GM12873 (cell line): ENCODE measurements around the gene MED12.

ENCODE experiments used
- TF ChIP-seq, protein P1 (sequence below): IDR thresholded peaks from 2 replicates; pipeline ENCODE4 v1.5.1; 2012; ENCODE audit warnings: low read depth, mild to moderate bottlenecking, moderate library complexity, low read length, control low read depth; ENCODE audit not compliant: insufficient read depth; ENCODE audit errors: missing control alignments

Gene MED12

DNA sequence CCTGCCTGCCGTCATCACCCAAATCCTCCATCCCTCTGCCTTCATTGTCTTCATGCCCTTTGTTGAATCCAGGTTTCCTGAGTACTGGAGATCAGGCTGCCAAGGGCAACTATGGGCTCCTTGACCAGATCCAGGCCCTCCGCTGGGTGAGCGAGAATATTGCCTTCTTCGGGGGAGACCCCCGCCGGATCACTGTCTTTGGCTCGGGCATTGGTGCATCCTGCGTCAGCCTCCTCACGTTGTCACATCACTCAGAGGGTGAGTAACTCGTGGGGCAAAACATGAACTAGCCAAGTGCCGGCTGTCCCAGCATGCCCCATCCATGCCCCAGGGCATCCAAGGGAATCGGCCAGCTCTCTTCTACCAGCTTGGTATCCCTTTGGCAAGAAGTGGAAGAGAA, 45.7 kb downstream of the MED12 start:
- TF ChIP-seq, protein P1, sequence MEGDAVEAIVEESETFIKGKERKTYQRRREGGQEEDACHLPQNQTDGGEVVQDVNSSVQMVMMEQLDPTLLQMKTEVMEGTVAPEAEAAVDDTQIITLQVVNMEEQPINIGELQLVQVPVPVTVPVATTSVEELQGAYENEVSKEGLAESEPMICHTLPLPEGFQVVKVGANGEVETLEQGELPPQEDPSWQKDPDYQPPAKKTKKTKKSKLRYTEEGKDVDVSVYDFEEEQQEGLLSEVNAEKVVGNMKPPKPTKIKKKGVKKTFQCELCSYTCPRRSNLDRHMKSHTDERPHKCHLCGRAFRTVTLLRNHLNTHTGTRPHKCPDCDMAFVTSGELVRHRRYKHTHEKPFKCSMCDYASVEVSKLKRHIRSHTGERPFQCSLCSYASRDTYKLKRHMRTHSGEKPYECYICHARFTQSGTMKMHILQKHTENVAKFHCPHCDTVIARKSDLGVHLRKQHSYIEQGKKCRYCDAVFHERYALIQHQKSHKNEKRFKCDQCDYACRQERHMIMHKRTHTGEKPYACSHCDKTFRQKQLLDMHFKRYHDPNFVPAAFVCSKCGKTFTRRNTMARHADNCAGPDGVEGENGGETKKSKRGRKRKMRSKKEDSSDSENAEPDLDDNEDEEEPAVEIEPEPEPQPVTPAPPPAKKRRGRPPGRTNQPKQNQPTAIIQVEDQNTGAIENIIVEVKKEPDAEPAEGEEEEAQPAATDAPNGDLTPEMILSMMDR: no peak

DNA sequence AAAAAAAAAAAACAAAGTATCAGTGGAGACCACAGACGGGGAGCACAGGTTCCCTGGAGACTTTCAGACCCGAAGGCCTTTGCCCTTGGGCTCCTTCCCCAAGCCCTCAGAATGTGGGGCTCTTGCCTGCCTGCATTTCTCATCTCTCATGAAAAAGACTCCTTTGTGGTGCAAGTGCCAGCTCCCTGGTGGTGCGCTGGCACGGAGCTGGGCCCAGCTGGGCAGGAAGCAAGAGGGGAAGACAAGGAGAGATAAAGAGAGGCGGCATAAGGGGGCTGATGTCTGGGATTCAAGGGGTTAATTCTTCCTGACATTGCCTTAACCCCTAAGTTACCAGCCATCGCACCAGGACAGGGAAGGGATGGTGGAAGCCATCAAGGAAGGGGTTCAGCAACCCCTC, 48.1 kb downstream of the MED12 start:
- TF ChIP-seq, protein P1: no peak

DNA sequence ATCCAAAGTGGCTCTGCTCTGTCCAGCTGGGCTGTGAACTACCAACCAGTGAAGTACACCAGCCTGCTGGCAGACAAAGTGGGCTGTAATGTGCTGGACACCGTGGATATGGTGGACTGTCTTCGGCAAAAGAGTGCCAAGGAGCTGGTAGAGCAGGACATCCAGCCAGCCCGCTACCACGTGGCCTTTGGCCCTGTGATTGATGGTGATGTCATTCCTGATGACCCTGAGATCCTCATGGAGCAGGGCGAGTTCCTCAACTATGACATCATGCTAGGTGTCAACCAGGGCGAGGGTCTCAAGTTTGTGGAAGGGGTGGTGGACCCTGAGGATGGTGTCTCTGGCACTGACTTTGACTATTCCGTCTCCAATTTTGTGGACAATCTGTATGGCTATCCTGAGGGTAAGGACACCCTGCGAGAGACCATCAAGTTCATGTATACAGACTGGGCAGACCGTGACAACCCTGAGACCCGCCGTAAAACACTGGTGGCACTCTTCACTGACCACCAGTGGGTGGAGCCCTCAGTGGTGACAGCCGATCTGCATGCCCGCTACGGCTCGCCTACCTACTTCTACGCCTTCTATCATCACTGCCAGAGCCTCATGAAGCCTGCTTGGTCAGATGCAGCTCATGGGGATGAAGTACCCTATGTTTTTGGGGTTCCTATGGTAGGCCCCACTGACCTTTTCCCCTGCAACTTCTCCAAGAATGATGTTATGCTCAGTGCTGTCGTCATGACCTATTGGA, 48.8 kb downstream of the MED12 start:
- TF ChIP-seq, protein P1: no peak

DNA sequence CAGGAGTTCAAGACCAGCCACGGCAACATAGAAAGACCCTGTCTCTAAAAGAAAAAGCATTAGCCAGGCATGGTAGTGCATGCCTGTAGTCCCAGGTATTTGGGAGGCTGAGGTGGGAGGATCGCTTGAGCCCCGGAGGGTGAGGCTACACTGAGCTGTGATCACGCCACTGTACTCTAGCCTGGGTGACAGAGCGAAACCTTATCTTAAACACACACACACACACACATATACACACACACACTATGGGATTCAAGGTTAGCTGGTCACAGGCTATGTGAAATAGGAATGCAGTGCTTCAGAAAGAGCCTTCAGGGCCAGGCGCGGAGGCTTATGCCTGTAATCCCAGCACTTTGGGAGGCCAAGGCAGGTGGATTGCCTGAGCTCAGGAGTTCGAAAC, 49.7 kb downstream of the MED12 start:
- TF ChIP-seq, protein P1: no peak

DNA sequence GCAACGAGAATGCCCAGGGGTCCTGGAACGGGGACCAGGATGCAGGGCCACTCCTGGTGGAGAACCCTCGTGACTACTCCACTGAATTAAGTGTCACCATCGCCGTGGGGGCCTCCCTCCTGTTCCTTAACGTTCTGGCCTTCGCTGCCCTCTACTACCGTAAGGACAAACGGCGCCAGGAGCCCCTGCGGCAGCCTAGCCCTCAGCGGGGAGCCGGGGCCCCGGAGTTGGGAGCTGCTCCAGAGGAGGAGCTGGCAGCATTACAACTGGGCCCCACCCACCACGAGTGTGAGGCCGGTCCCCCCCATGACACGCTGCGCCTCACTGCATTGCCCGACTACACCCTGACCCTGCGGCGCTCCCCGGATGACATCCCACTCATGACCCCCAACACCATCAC, 51.2 kb downstream of the MED12 start:
- TF ChIP-seq, protein P1: no peak

DNA sequence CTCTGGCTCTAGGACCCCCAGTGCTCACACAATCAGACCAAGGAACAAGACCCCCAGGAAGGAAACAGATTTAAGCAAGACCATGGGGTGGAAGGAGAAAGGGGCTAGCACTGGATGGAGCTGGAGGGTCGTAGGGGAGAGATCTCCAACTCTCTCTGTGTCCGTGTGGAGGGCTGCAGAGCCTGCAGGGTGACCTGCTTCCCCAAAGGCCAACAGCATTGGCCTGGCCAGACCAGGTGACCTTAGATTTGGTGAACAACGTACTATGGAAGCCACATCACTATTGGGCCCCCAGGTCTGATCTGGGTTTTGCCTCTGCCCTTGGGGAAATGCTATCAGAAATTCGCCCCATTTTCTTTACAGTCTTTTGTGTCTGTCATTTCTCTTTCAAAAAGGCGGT, 52.3 kb downstream of the MED12 start:
- TF ChIP-seq, protein P1: no peak

DNA sequence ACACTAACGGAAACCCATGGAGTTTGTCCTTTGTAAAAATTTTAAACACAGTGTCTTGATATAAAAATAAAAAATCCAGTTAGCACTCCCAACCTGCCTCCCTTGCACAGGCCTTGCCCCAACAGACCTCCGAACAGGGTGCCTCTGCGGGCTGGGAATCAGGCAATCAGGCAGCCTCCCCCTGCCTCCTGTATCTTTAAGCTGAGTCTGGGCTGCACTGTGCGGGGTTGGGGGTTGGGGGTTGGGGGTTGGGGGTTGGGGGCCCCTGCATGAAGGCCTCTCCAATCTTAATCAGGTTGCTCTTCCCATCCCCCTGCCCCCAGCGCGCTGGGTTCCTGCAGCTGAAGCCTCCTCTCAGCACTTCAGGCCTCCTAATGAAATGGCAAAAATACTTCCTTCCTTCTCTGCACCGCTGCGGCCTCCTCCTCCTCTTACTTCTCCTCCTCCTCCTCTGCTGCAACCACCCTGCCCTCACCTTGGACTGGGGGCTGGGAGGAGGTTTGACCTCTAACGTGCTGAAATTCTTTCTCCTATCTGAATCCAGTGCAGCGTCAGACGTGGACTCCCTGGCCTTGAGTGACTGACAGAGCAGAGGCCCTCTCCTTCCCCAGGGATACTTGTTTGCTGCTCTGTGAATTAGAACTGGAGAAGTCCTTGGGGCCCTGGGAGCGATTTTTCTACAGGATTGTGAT, 52.9 kb downstream of the MED12 start:
- TF ChIP-seq, protein P1: no peak
